Activated CD4-positive, alpha-beta memory T cell treated with anti-CD3 and anti-CD28 coated beads, Interleukin-2, amount 10 ng/mL, durations not matched to agents 7 days and 5 days (primary cell): ENCODE measurements around the gene TSPO2. TPM values are rescaled to one million over a fixed set of nuclear protein-coding genes. Genes with fewer than 3 reads are reported as not detected.
"Not testable (repeated sequence)": the region's sequence is repeated elsewhere in the genome, so short reads cannot be mapped to it uniquely, and the experiment has no call there.

Experiments
- CTCF ChIA-PET: fragments of 350-600 bp; sonication (Branson Sonifier 250); formaldehyde crosslinking; loops from one replicate; lab custom pipeline; 2021; ENCODE audit warnings: antibody characterized with exemption, inconsistent platforms; lab: Charles Lee
- POLR2A ChIA-PET: fragments of 350-600 bp; sonication (Branson Sonifier 250); formaldehyde crosslinking; loops from one replicate; lab custom pipeline; 2021; ENCODE audit warnings: antibody characterized with exemption; lab: Charles Lee
- DNase-seq: peaks from one replicate; pipeline ENCODE4 v3.0.0-alpha.2; 2020
- H3K27ac Mint-ChIP-seq: one replicate; pipeline ENCODE4 v1.8.0; 2021; ENCODE audit warnings: mild to moderate bottlenecking, mixed read lengths
- H3K27me3 Mint-ChIP-seq: one replicate; pipeline ENCODE4 v1.8.0; 2021; ENCODE audit warnings: mixed read lengths
- H3K36me3 Mint-ChIP-seq: one replicate; pipeline ENCODE4 v1.8.0; 2021; ENCODE audit warnings: low read depth, mixed read lengths
- H3K4me1 Mint-ChIP-seq: one replicate; pipeline ENCODE4 v1.8.0; 2021; ENCODE audit warnings: mixed read lengths
- H3K4me3 Mint-ChIP-seq: one replicate; pipeline ENCODE4 v1.8.0; 2021; ENCODE audit warnings: mild to moderate bottlenecking, mixed read lengths
- H3K9me3 Mint-ChIP-seq: one replicate; pipeline ENCODE4 v1.8.0; 2021; ENCODE audit warnings: mixed read lengths
- total RNA-seq, 2 experiments: library from RNA; stranded (reverse); gene quantifications; one replicate each; pipeline ENCODE4 v1.2.3, GENCODE V29; 2021

The TSPO2 gene
- total RNA-seq, 2 experiments from 2014 or later = not detected

GRCh38 chr6:41011673-41012072 lies 30.6 kb upstream of the TSPO2 start:
- POLR2A ChIA-PET = no interaction called here

GRCh38 chr6:41013466-41014153 lies 28.7 kb upstream of the TSPO2 start:
- Mint-ChIP-seq H3K27ac (no peak overlapping the region), H3K9me3 (no peaks in the 10 kb centered on the region), H3K27me3 (peaks cover 5% of the 10 kb centered on the region), H3K36me3 (no peaks in the 10 kb centered on the region), H3K4me1 (no peaks in the 10 kb centered on the region), H3K4me3 (no peak overlapping the region)
- CTCF ChIA-PET = interaction anchor here (0.7 kb wide), 1 partner anchor 15 kb away, joined by 4 read pairs; no protein-coding TSS in a partner anchor
- no peak for DNase-seq
- POLR2A ChIA-PET = no interaction called here

More at GRCh38 chr6:41011673-41012072, 30.6 kb upstream of the TSPO2 start:
- DNase-seq = no peak
- no peaks in the 10 kb centered on the region for H3K4me1 Mint-ChIP-seq
- H3K36me3 Mint-ChIP-seq = no peaks in the 10 kb centered on the region
- H3K27me3 Mint-ChIP-seq = peaks cover 8% of the 10 kb centered on the region
- CTCF ChIA-PET = no interaction called here
- no peaks in the 10 kb centered on the region for H3K9me3 Mint-ChIP-seq
- no peak overlapping the region for H3K27ac Mint-ChIP-seq
- H3K4me3 Mint-ChIP-seq = no peak overlapping the region

GRCh38 chr6:41014780-41015179 lies 27.5 kb upstream of the TSPO2 start:
- CTCF ChIA-PET = interaction anchor here (0.8 to 1.5 kb wide), 3 partner anchors 10 to 26 kb away, joined by 3 to 10 read pairs (median 5); no protein-coding TSS in a partner anchor
- Mint-ChIP-seq H3K27me3 (peaks cover 5% of the 10 kb centered on the region), H3K4me3 (no peak overlapping the region), H3K27ac (no peak overlapping the region), H3K4me1 (no peaks in the 10 kb centered on the region), H3K36me3 (no peaks in the 10 kb centered on the region), H3K9me3 (no peaks in the 10 kb centered on the region)
- POLR2A ChIA-PET = interaction anchor here (1.6 kb wide), 1 partner anchor 13 kb away, joined by 5 read pairs; no protein-coding TSS in a partner anchor
- no peak for DNase-seq

- H3K27ac Mint-ChIP-seq, H3K4me3 Mint-ChIP-seq, H3K27me3 Mint-ChIP-seq, DNase-seq, H3K9me3 Mint-ChIP-seq, H3K36me3 Mint-ChIP-seq, POLR2A ChIA-PET, H3K4me1 Mint-ChIP-seq: not testable (repeated sequence)
- CTCF ChIA-PET = interaction anchor here (1.5 kb wide), 1 partner anchor 12 kb away, joined by 10 read pairs; no protein-coding TSS in a partner anchor
These were observed 26.4 kb upstream of the TSPO2 start for GRCh38 chr6:41015860-41016259.

GRCh38 chr6:41017663-41018062 lies 24.6 kb upstream of the TSPO2 start:
- Mint-ChIP-seq H3K9me3 (no peaks in the 10 kb centered on the region), H3K4me1 (no peaks in the 10 kb centered on the region), H3K4me3 (no peak overlapping the region), H3K27me3 (no peaks in the 10 kb centered on the region), H3K36me3 (no peaks in the 10 kb centered on the region), H3K27ac (no peak overlapping the region)
- POLR2A ChIA-PET = no interaction called here
- CTCF ChIA-PET = interaction anchor here (4.4 kb wide), 1 partner anchor 11 kb away, joined by 32 read pairs; no protein-coding TSS in a partner anchor
- no peak for DNase-seq

GRCh38 chr6:41021832-41022231 lies 20.4 kb upstream of the TSPO2 start:
- no peak overlapping the region for H3K27ac Mint-ChIP-seq
- ChIA-PET CTCF (interaction anchor here (0.6 to 0.7 kb wide), 2 partner anchors 15 to 306 kb away, joined by 3 read pairs; no protein-coding TSS in a partner anchor), POLR2A (no interaction called here)
- no peaks in the 10 kb centered on the region for H3K36me3 Mint-ChIP-seq
- H3K27me3 Mint-ChIP-seq = no peaks in the 10 kb centered on the region
- H3K4me3 Mint-ChIP-seq = no peak overlapping the region
- no peaks in the 10 kb centered on the region for H3K4me1 Mint-ChIP-seq
- DNase-seq = no peak
- H3K9me3 Mint-ChIP-seq = no peaks in the 10 kb centered on the region

GRCh38 chr6:41022294-41022693 lies 20.0 kb upstream of the TSPO2 start:
- Mint-ChIP-seq H3K9me3 (no peaks in the 10 kb centered on the region), H3K4me3 (no peak overlapping the region), H3K36me3 (no peaks in the 10 kb centered on the region), H3K27me3 (no peaks in the 10 kb centered on the region), H3K4me1 (peaks cover 4% of the 10 kb centered on the region), H3K27ac (no peak overlapping the region)
- CTCF ChIA-PET = interaction anchor here (0.6 to 0.7 kb wide), 2 partner anchors 15 to 306 kb away, joined by 3 read pairs; no protein-coding TSS in a partner anchor
- DNase-seq = no peak
- POLR2A ChIA-PET = no interaction called here

- DNase-seq = no peak
- Mint-ChIP-seq H3K4me1 (peaks cover 11% of the 10 kb centered on the region), H3K27me3 (no peaks in the 10 kb centered on the region), H3K4me3 (no peak overlapping the region), H3K9me3 (no peaks in the 10 kb centered on the region), H3K27ac (no peak overlapping the region), H3K36me3 (no peaks in the 10 kb centered on the region)
- CTCF ChIA-PET = interaction anchor here (1.5 kb wide), 1 partner anchor 48 kb away, joined by 3 read pairs; no protein-coding TSS in a partner anchor
- POLR2A ChIA-PET = no interaction called here
These were observed 19.2 kb upstream of the TSPO2 start for GRCh38 chr6:41023114-41023513.

GRCh38 chr6:41025966-41026530 lies 16.2 kb upstream of the TSPO2 start:
- Mint-ChIP-seq H3K4me1 (peaks cover 24% of the 10 kb centered on the region), H3K36me3 (no peaks in the 10 kb centered on the region), H3K27me3 (no peaks in the 10 kb centered on the region), H3K4me3 (no peak overlapping the region), H3K27ac (no peak overlapping the region), H3K9me3 (no peaks in the 10 kb centered on the region)
- DNase-seq = no peak
- CTCF ChIA-PET = interaction anchor here (2.9 to 6.0 kb wide), 4 partner anchors 15 to 156 kb away, joined by 11 to 68 read pairs (median 30); partner anchors contain the start of genes APOBEC2, TSPO2 and UNC5CL
- POLR2A ChIA-PET = interaction anchor here (1.2 kb wide), 1 partner anchor 16 kb away, joined by 3 read pairs; no protein-coding TSS in a partner anchor

- Mint-ChIP-seq H3K36me3 (no peaks in the 10 kb centered on the region), H3K4me1 (peaks cover 24% of the 10 kb centered on the region), H3K4me3 (peak overlapping the region; percentile 77), H3K9me3 (no peaks in the 10 kb centered on the region), H3K27ac (peak overlapping the region; percentile 77), H3K27me3 (no peaks in the 10 kb centered on the region)
- ChIA-PET POLR2A (interaction anchor here (1.2 to 4.3 kb wide), 7 partner anchors 10 to 43 kb away, joined by 3 to 51 read pairs (median 7); partner anchors contain the start of genes APOBEC2, NFYA and OARD1), CTCF (interaction anchor here (0.7 to 6.0 kb wide), 19 partner anchors 9 to 1162 kb away, joined by 3 to 68 read pairs (median 10); partner anchors contain the start of genes APOBEC2, NFYA, OARD1 and TSPO2)
- DNase-seq = no peak
These were observed 15.0 kb upstream of the TSPO2 start for GRCh38 chr6:41027241-41027640.

GRCh38 chr6:41027799-41028560 lies 14.3 kb upstream of the TSPO2 start:
- DNase-seq = peak; percentile 84
- H3K9me3 Mint-ChIP-seq = no peaks in the 10 kb centered on the region
- H3K36me3 Mint-ChIP-seq = no peaks in the 10 kb centered on the region
- ChIA-PET POLR2A (interaction anchor here (0.6 to 4.3 kb wide), 16 partner anchors 9 to 172 kb away, joined by 3 to 51 read pairs (median 5); partner anchors contain the start of genes APOBEC2, NFYA, OARD1 and TREML2), CTCF (interaction anchor here (0.6 to 6.0 kb wide), 30 partner anchors 9 to 1162 kb away, joined by 3 to 68 read pairs (median 6); partner anchors contain the start of genes APOBEC2, LRFN2, NFYA and OARD1)
- no peaks in the 10 kb centered on the region for H3K27me3 Mint-ChIP-seq
- peaks cover 24% of the 10 kb centered on the region for H3K4me1 Mint-ChIP-seq
- peak overlapping the region; percentile 77 for H3K4me3 Mint-ChIP-seq
- peak overlapping the region; percentile 77 for H3K27ac Mint-ChIP-seq
